Measurements from ENCODE around the gene CHP1.

CHP1 gene

GRCh38 chr15:41230650-41231421, at the start of gene CHP1, which contains the start of gene EXD1:
Gene CHP1, plus strand, starts transcription at chr15:41231268. Its CDS starts 115 bp downstream, at chr15:41231383.
Gene EXD1, minus strand, starts transcription at chr15:41230757. Its CDS starts 4,182 bp downstream, at chr15:41226575.
- peak; percentile 92 to 95 for TF ChIP-seq CTCF (IDR thresholded peaks at IDR 0.05)
- intact Hi-C loops (cut with DNase I; ENCODE audit: low total_unique reads), result loop anchor here (2.0 to 5.0 kb wide), 2 partner anchors 54 to 186 kb away; partner anchors contain the start of gene RTF1
- H3K36me3 ChIP-seq, result no peaks in the 10 kb centered on the region

GRCh38 chr15:41182266-41182665, 48.8 kb upstream of the CHP1 start:
- TF ChIP-seq CTCF (IDR thresholded peaks at IDR 0.05), result no peak
- Histone ChIP-seq H3K36me3 (no peaks in the 10 kb centered on the region), H3K4me3 (no peak overlapping the region), H3K9me3 (no peaks in the 10 kb centered on the region), H3K4me1 (no peaks in the 10 kb centered on the region), H3K27me3 (no peaks in the 10 kb centered on the region), H3K27ac (no peak overlapping the region)
- no peak for DNase-seq
- intact Hi-C loops (cut with DNase I; ENCODE audit: low total_unique reads), result loop anchor here (5.0 kb wide), 1 partner anchor 275 kb away; no protein-coding TSS in a partner anchor

More at GRCh38 chr15:41230650-41231421, at the start of gene CHP1, which contains the start of gene EXD1:
- DNase-seq, result peak; percentile 97 to 99
- Histone ChIP-seq H3K4me3 (peak within 1 kb of the TSS; percentile 74 to 81), H3K27me3 (no peaks in the 10 kb centered on the region), H3K27ac (peak within 1 kb of the TSS; percentile 85 to 92), H3K4me1 (peaks cover 0 to 23% (median 8%) of the 10 kb centered on the region in 4 donors), H3K9me3 (no peaks in the 10 kb centered on the region)

- intact Hi-C loops (cut with DNase I; ENCODE audit: low total_unique reads), result loop anchor here (5.0 kb wide), 1 partner anchor 276 kb away; no protein-coding TSS in a partner anchor
- no peak for TF ChIP-seq CTCF (IDR thresholded peaks at IDR 0.05)
- H3K27me3 ChIP-seq, result no peaks in the 10 kb centered on the region
Observed at GRCh38 chr15:41183581-41183980, 47.5 kb upstream of the CHP1 start.

GRCh38 chr15:41194444-41194843, 36.6 kb upstream of the CHP1 start:
- intact Hi-C loops (cut with DNase I; ENCODE audit: low total_unique reads), result no loop called here

More at GRCh38 chr15:41183581-41183980, 47.5 kb upstream of the CHP1 start:
- Histone ChIP-seq H3K27ac (no peak overlapping the region), H3K4me1 (no peaks in the 10 kb centered on the region), H3K36me3 (no peaks in the 10 kb centered on the region), H3K4me3 (no peak overlapping the region), H3K9me3 (no peaks in the 10 kb centered on the region)
- DNase-seq, result no peak

GRCh38 chr15:41199470-41199869, 31.6 kb upstream of the CHP1 start:
- no peak for TF ChIP-seq CTCF (IDR thresholded peaks at IDR 0.05)
- H3K4me1 ChIP-seq, result no peaks in the 10 kb centered on the region
- DNase-seq, result no peak
- intact Hi-C loops (cut with DNase I; ENCODE audit: low total_unique reads), result no loop called here
- peaks cover 0 to 6% of the 10 kb centered on the region in 2 donors for H3K27me3 ChIP-seq
- no peaks in the 10 kb centered on the region for H3K36me3 ChIP-seq
- no peaks in the 10 kb centered on the region for H3K9me3 ChIP-seq
- no peak overlapping the region for H3K27ac ChIP-seq
- H3K4me3 ChIP-seq, result no peak overlapping the region

More at GRCh38 chr15:41194444-41194843, 36.6 kb upstream of the CHP1 start:
- Histone ChIP-seq H3K27ac (no peak overlapping the region), H3K4me1 (no peaks in the 10 kb centered on the region), H3K9me3 (no peaks in the 10 kb centered on the region), H3K4me3 (no peak overlapping the region), H3K27me3 (peaks cover 0 to 9% of the 10 kb centered on the region in 2 donors), H3K36me3 (no peaks in the 10 kb centered on the region)
- TF ChIP-seq CTCF (IDR thresholded peaks at IDR 0.05), result no peak
- DNase-seq, result no peak

Data from tibial artery (tissue), 4 donors.